Endothelial cell (in vitro differentiated cells): ENCODE measurements around the gene ADD2. TPM values are rescaled to one million over a fixed set of nuclear protein-coding genes. Genes with fewer than 3 reads are reported as not detected.

Experiments used
- DNase-seq: peaks from one replicate; pipeline ENCODE4 v3.0.0; 2021; ENCODE audit warnings: low spot score
- H3K27ac Mint-ChIP-seq: one replicate; pipeline ENCODE4 v1.8.0; 2021; ENCODE audit warnings: mixed read lengths, inconsistent platforms; ENCODE audit not compliant: unreplicated experiment
- H3K27me3 Mint-ChIP-seq: one replicate; pipeline ENCODE4 v1.8.0; 2021; ENCODE audit warnings: mild to moderate bottlenecking, moderate library complexity, mixed read lengths, inconsistent platforms; ENCODE audit not compliant: unreplicated experiment
- H3K36me3 Mint-ChIP-seq: one replicate; pipeline ENCODE4 v1.8.0; 2021; ENCODE audit warnings: mild to moderate bottlenecking, low read depth, mixed read lengths, inconsistent platforms; ENCODE audit not compliant: unreplicated experiment
- H3K4me1 Mint-ChIP-seq: one replicate; pipeline ENCODE4 v1.8.0; 2021; ENCODE audit warnings: mild to moderate bottlenecking, mixed read lengths, inconsistent platforms; ENCODE audit not compliant: unreplicated experiment
- H3K4me3 Mint-ChIP-seq: one replicate; pipeline ENCODE4 v1.8.0; 2021; ENCODE audit warnings: mild to moderate bottlenecking, mixed read lengths, inconsistent platforms; ENCODE audit not compliant: unreplicated experiment
- H3K9me3 Mint-ChIP-seq: one replicate; pipeline ENCODE4 v1.8.0; 2021; ENCODE audit warnings: mixed read lengths, inconsistent platforms; ENCODE audit not compliant: unreplicated experiment
- CTCF ChIP-seq: fragments of 200-600 bp; sonication (generic); IDR thresholded peaks from one replicate; pipeline ENCODE4 v1.5.0; 2021; ENCODE audit warnings: antibody characterized with exemption; ENCODE audit not compliant: unreplicated experiment
- total RNA-seq: library from RNA; stranded (reverse); fragmentation: NEBNext Ultra II Directional; extraction: Animal tissue kit (Norgen Biotek cat#: 25700); gene quantifications from one replicate; pipeline ENCODE4 v1.2.1, GENCODE V29; 2021; ENCODE audit not compliant: unreplicated experiment

ADD2 gene
- total RNA-seq, 1 donor from 2014 or later = 54.0 TPM

GRCh38 chr2:70714141-70714905 is 53.7 kb downstream of the ADD2 start:
- Mint-ChIP-seq H3K4me3 (no peak overlapping the region), H3K27ac (no peak overlapping the region), H3K9me3 (no peaks in the 10 kb centered on the region), H3K27me3 (peaks cover 2% of the 10 kb centered on the region), H3K4me1 (no peaks in the 10 kb centered on the region), H3K36me3 (peaks cover 5% of the 10 kb centered on the region)
- no peak for TF ChIP-seq CTCF
- no peak for DNase-seq

- TF ChIP-seq CTCF = no peak
Measured at GRCh38 chr2:70712916-70713315, 55.1 kb downstream of the ADD2 start.

GRCh38 chr2:70711191-70711590 is 56.8 kb downstream of the ADD2 start:
- no peak overlapping the region for H3K4me3 Mint-ChIP-seq
- no peak for TF ChIP-seq CTCF
- H3K27me3 Mint-ChIP-seq = peaks cover 2% of the 10 kb centered on the region
- DNase-seq = no peak
- H3K4me1 Mint-ChIP-seq = peaks cover 11% of the 10 kb centered on the region
- H3K27ac Mint-ChIP-seq = no peak overlapping the region
- H3K36me3 Mint-ChIP-seq = peaks cover 5% of the 10 kb centered on the region
- H3K9me3 Mint-ChIP-seq = no peaks in the 10 kb centered on the region

More at GRCh38 chr2:70712916-70713315, 55.1 kb downstream of the ADD2 start:
- Mint-ChIP-seq H3K9me3 (no peaks in the 10 kb centered on the region), H3K27me3 (peaks cover 2% of the 10 kb centered on the region), H3K36me3 (peaks cover 5% of the 10 kb centered on the region), H3K27ac (no peak overlapping the region), H3K4me1 (peaks cover 6% of the 10 kb centered on the region), H3K4me3 (no peak overlapping the region)
- DNase-seq = no peak

GRCh38 chr2:70710038-70710690 is 57.8 kb downstream of the ADD2 start:
- no peak for TF ChIP-seq CTCF
- no peaks in the 10 kb centered on the region for H3K9me3 Mint-ChIP-seq
- peaks cover 10% of the 10 kb centered on the region for H3K36me3 Mint-ChIP-seq
- peaks cover 2% of the 10 kb centered on the region for H3K27me3 Mint-ChIP-seq
- DNase-seq = no peak
- H3K4me1 Mint-ChIP-seq = peaks cover 11% of the 10 kb centered on the region
- H3K27ac Mint-ChIP-seq = no peak overlapping the region
- H3K4me3 Mint-ChIP-seq = no peak overlapping the region
